OCI-LY3 (cell line): Measurements from ENCODE around the gene TAF7L.

Experiments used
- CTCF ChIP-seq: fragments of 200-600, 300-600 bp; sonication (generic); IDR thresholded peaks from 2 replicates; pipeline ENCODE4 v1.5.1; 2014; ENCODE audit warnings: antibody characterized with exemption, low read length, low read depth
- EZH2phosphoT487 ChIP-seq: fragments of 200-600 bp; shearing (Covaris generic); IDR thresholded peaks from 2 replicates; pipeline ENCODE4 v1.6.1; 2018; ENCODE audit warnings: antibody characterized with exemption, mixed run types, low read depth

DNA sequence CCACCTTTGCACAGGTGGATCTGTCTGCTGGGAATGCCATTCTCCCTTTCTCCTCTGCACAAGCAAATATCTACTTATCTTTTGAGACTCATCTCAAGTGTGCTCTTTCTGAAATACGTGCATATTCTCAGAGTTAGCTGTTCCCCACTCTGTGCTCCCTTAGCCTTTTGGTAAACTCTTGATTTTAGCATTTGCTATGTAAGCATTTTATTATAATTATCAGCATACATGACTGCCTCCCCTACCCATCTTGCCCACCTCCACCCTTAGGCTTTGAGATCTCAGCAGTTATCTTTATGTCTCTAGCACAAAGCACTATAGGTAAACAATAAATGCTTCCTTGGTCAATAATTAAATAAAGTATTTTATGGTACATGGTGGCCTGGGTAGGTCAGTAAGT lies 60.1 kb downstream of the TAF7L start:
- TF ChIP-seq CTCF (no peak), EZH2phosphoT487 (no peak)
